ENCODE measurements around the gene SCYGR1.

DNA sequence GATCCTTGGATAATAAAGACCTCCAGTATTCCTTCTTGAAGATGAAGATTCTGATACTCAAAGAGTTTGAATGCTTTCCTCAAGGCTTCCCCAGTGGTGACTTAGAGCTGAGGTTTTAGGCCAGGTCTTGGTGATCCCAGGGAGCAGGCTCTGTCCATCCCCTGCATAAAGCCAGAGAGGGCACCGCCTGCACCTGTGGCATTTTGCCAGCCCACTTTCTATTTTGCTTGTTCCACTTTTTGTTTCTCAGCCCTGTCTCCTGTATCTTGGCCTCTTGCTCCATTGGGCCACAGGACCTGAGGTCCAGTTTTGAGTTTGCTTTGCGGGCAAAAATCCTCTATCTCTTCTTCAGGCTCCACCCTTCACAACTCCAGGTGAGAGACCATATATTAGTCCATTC is 6.7 kb upstream of the SCYGR1 start:
- no peak for TF ChIP-seq POLR2A (IDR thresholded peaks at IDR 0.05; ENCODE audit: low read depth)
- TF ChIP-seq, protein P1, sequence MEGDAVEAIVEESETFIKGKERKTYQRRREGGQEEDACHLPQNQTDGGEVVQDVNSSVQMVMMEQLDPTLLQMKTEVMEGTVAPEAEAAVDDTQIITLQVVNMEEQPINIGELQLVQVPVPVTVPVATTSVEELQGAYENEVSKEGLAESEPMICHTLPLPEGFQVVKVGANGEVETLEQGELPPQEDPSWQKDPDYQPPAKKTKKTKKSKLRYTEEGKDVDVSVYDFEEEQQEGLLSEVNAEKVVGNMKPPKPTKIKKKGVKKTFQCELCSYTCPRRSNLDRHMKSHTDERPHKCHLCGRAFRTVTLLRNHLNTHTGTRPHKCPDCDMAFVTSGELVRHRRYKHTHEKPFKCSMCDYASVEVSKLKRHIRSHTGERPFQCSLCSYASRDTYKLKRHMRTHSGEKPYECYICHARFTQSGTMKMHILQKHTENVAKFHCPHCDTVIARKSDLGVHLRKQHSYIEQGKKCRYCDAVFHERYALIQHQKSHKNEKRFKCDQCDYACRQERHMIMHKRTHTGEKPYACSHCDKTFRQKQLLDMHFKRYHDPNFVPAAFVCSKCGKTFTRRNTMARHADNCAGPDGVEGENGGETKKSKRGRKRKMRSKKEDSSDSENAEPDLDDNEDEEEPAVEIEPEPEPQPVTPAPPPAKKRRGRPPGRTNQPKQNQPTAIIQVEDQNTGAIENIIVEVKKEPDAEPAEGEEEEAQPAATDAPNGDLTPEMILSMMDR (IDR thresholded peaks at IDR 0.05), result no peak
- no peak for TF ChIP-seq EP300 (IDR thresholded peaks at IDR 0.05)
- no peak for TF ChIP-seq POLR2AphosphoS5 (IDR thresholded peaks at IDR 0.05)

Data from esophagus muscularis mucosa (tissue), 4 donors.